GM10266 (cell line): ENCODE data around the gene PTPRU.

Experiments used
- DNase-seq: peaks from one replicate; pipeline ENCODE4 v3.0.0; 2012; ENCODE audit errors: extremely low spot score
- CTCF ChIP-seq: IDR thresholded peaks from 2 replicates; pipeline ENCODE4 v1.5.1; 2012; ENCODE audit warnings: mild to moderate bottlenecking, low read depth; ENCODE audit not compliant: control insufficient read depth, insufficient read depth; ENCODE audit errors: missing control alignments

The PTPRU gene

GRCh38 chr1:29238620-29239002, 2.3 kb downstream of the PTPRU start:
- no peak for TF ChIP-seq CTCF
- DNase-seq, result no peak

GRCh38 chr1:29239142-29239541, 2.8 kb downstream of the PTPRU start:
- TF ChIP-seq CTCF, result no peak
- DNase-seq, result no peak

- TF ChIP-seq CTCF, result no peak
- DNase-seq, result no peak
Measured at GRCh38 chr1:29240400-29240837, 4.1 kb downstream of the PTPRU start.

- TF ChIP-seq CTCF, result no peak
- no peak for DNase-seq
Measured at GRCh38 chr1:29240986-29241385, 4.7 kb downstream of the PTPRU start.

- TF ChIP-seq CTCF, result no peak
- DNase-seq, result no peak
Measured at GRCh38 chr1:29243023-29243870, 6.9 kb downstream of the PTPRU start.

GRCh38 chr1:29243871-29244200, 7.5 kb downstream of the PTPRU start:
- DNase-seq, result no peak
- TF ChIP-seq CTCF, result no peak

GRCh38 chr1:29245261-29245660, 8.9 kb downstream of the PTPRU start:
- DNase-seq, result no peak
- TF ChIP-seq CTCF, result no peak
